Loucy (cell line): ENCODE results near the gene KNDC1.

Experiments
- H2AFZ ChIP-seq: fragments of 200-600 bp; sonication (generic); 2 replicates; pipeline ENCODE4 v1.6.0; 2016; ENCODE audit warnings: antibody characterized with exemption, mild to moderate bottlenecking, low read length, moderate library complexity
- H3F3A ChIP-seq: fragments of 200-600 bp; 2 replicates; pipeline ENCODE4 v1.6.0; 2016; ENCODE audit warnings: antibody characterized with exemption, low read depth, mild to moderate bottlenecking
- H3K27me3 ChIP-seq: fragments of 200-600 bp; sonication (generic); 2 replicates; pipeline ENCODE4 v1.6.1; 2014; ENCODE audit warnings: low read length, mild to moderate bottlenecking; ENCODE audit not compliant: insufficient read depth, poor library complexity, severe bottlenecking
- H3K36me3 ChIP-seq: fragments of 200-600 bp; sonication (generic); 2 replicates; pipeline ENCODE4 v1.6.1; 2016; ENCODE audit warnings: low read length; ENCODE audit not compliant: insufficient read depth
- H3K4me1 ChIP-seq: fragments of 200-600 bp; sonication (generic); 2 replicates; pipeline ENCODE4 v1.5.1; 2014; ENCODE audit warnings: low read length, mild to moderate bottlenecking; ENCODE audit not compliant: insufficient read depth, poor library complexity, severe bottlenecking
- H3K4me2 ChIP-seq: fragments of 200-600 bp; sonication (generic); 2 replicates; pipeline ENCODE4 v1.6.0; 2014; ENCODE audit warnings: antibody characterized with exemption, low read length, low read depth, mild to moderate bottlenecking; ENCODE audit not compliant: poor library complexity, severe bottlenecking
- H3K4me3 ChIP-seq: fragments of 200-600 bp; sonication (generic); 2 replicates; pipeline ENCODE4 v1.5.1; 2014; ENCODE audit warnings: low read length, mild to moderate bottlenecking, mixed read lengths; ENCODE audit not compliant: poor library complexity, severe bottlenecking
- H3K79me2 ChIP-seq: fragments of 200-600 bp; sonication (generic); 2 replicates; pipeline ENCODE4 v1.6.1; 2014; ENCODE audit warnings: low read length; ENCODE audit not compliant: insufficient read depth
- H3K9ac ChIP-seq: fragments of 200-600 bp; sonication (generic); 2 replicates; pipeline ENCODE4 v1.6.0; 2014; ENCODE audit warnings: mild to moderate bottlenecking, low read depth, low read length, moderate library complexity; ENCODE audit not compliant: poor library complexity, severe bottlenecking
- H3K9me2 ChIP-seq: fragments of 200-600 bp; sonication (generic); replicated peaks from 2 replicates; pipeline ENCODE4 v1.6.1; 2016; ENCODE audit warnings: low read depth, low read length, mixed read lengths
- H3K9me3 ChIP-seq: fragments of 200-600 bp; sonication (generic); 2 replicates; pipeline ENCODE4 v1.6.1; 2014; ENCODE audit warnings: mild to moderate bottlenecking, antibody characterized with exemption, low read length, low read depth; ENCODE audit not compliant: insufficient read depth
- H4K20me1 ChIP-seq: fragments of 200-600 bp; sonication (generic); 2 replicates; pipeline ENCODE4 v1.6.0; 2014; ENCODE audit warnings: antibody characterized with exemption, low read length, mild to moderate bottlenecking; ENCODE audit not compliant: insufficient read depth, poor library complexity, severe bottlenecking
- EZH2phosphoT487 ChIP-seq: fragments of 200-600 bp; IDR thresholded peaks from 2 replicates; pipeline ENCODE4 v1.6.1; 2018; ENCODE audit warnings: antibody characterized with exemption, mild to moderate bottlenecking, moderate library complexity, borderline replicate concordance
- TF ChIP-seq, protein P1 (sequence below): fragments of 200-600 bp; sonication (generic); conservative IDR thresholded peaks from 2 replicates; pipeline ENCODE4 v1.5.1; 2014; ENCODE audit warnings: mild to moderate bottlenecking, antibody characterized with exemption, low read length

Gene KNDC1

DNA sequence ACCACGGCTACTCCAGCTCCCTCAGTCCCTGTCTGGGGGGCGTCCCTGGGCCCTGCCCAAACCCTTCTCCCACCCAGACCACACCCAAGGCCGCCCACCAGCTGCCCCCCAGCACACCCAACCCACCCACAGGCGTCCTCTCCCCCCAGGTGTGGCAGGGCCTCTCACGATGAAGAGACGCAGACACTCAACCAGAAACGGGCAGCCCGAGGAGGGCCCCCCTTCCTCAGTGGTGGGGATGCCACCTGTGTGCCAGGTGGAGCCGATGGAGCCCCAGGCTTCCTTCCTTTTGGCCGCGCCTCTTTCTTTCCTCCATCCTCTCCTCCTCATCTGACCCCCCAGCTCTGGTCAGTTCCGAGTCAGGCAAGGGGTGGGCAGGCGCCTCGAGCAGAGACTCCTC lies 43.6 kb upstream of the KNDC1 start:
- Histone ChIP-seq H3K4me2 (no peak overlapping the region), H3K36me3 (no peaks in the 10 kb centered on the region), H2AFZ (no peak overlapping the region), H3K4me1 (no peaks in the 10 kb centered on the region), H3K9ac (no peak overlapping the region), H3K9me3 (peaks cover 35% of the 10 kb centered on the region; the same call in 1 of the 2 replicates), H3K4me3 (no peak overlapping the region), H3K79me2 (no peaks in the 10 kb centered on the region), H3K27me3 (no peaks in the 10 kb centered on the region), H3K9me2 (no peaks in the 10 kb centered on the region), H3F3A (no peaks in the 10 kb centered on the region), H4K20me1 (no peaks in the 10 kb centered on the region)
- TF ChIP-seq EZH2phosphoT487 = no peak
- TF ChIP-seq, protein P1, sequence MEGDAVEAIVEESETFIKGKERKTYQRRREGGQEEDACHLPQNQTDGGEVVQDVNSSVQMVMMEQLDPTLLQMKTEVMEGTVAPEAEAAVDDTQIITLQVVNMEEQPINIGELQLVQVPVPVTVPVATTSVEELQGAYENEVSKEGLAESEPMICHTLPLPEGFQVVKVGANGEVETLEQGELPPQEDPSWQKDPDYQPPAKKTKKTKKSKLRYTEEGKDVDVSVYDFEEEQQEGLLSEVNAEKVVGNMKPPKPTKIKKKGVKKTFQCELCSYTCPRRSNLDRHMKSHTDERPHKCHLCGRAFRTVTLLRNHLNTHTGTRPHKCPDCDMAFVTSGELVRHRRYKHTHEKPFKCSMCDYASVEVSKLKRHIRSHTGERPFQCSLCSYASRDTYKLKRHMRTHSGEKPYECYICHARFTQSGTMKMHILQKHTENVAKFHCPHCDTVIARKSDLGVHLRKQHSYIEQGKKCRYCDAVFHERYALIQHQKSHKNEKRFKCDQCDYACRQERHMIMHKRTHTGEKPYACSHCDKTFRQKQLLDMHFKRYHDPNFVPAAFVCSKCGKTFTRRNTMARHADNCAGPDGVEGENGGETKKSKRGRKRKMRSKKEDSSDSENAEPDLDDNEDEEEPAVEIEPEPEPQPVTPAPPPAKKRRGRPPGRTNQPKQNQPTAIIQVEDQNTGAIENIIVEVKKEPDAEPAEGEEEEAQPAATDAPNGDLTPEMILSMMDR = no peak

DNA sequence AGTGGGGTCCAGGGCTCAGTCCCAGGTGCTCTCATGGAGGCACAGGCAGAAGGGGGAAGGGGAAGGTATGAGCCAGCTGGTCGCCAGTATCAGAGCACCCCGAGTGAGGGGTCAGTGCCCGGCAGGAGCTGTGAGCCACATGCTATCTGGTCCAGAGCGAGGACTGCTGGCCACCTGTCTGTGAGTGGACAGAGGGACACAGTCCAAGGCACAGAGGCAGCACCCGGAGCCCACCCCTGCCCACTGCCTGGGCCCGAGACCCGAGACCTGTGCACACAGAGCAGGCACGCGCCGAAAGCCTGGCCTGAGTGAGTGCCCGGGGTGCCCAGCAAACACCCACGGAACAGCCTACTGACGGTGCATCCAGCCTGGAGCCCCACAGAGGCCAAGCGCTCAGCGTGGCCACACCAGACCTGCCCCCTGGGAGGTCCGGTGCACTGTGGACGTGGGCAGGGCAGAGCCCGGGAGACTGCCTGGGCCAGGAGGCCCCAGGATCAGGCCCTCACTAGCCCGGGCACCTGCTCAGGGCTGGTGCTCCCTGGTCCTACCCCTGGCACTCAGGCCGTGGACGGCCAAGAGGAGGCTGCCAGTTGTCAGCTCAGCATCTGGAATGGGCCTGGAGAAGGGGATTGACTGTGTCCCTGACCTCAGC lies 42.9 kb upstream of the KNDC1 start:
- Histone ChIP-seq H3K36me3 (no peaks in the 10 kb centered on the region), H3F3A (no peaks in the 10 kb centered on the region), H3K9ac (no peak overlapping the region), H3K4me2 (no peak overlapping the region), H3K9me2 (no peaks in the 10 kb centered on the region), H3K4me3 (no peak overlapping the region), H4K20me1 (no peaks in the 10 kb centered on the region), H3K79me2 (no peaks in the 10 kb centered on the region), H3K27me3 (no peaks in the 10 kb centered on the region), H3K9me3 (peaks cover 28% of the 10 kb centered on the region; the same call in 1 of the 2 replicates), H3K4me1 (no peaks in the 10 kb centered on the region), H2AFZ (no peak overlapping the region)
- no peak for TF ChIP-seq EZH2phosphoT487
- TF ChIP-seq, protein P1 = no peak

DNA sequence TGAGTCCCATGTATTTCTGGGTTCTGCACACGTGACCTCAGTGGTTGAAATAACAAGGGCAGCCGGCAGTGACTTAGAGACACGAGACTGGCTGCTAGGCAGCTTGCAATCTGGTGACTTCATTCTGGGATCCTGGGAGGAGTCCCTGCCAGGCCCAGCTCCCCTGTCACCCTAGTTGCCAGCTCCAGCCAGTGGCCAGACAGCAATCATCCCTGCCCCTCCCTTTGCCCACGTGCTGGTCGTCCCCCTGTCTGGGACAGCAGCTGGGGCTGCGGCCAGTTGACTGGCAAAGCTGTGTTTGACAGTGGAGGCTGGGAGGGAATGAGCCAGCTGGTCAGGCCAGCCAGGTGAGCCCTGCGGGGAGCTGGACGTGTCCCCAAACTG lies 42.3 kb upstream of the KNDC1 start:
- Histone ChIP-seq H3K9me3 (peaks cover 28% of the 10 kb centered on the region; the same call in 1 of the 2 replicates), H2AFZ (no peak overlapping the region), H3K27me3 (no peaks in the 10 kb centered on the region), H4K20me1 (no peaks in the 10 kb centered on the region), H3K4me2 (no peak overlapping the region), H3K36me3 (no peaks in the 10 kb centered on the region), H3K79me2 (no peaks in the 10 kb centered on the region), H3K4me1 (no peaks in the 10 kb centered on the region), H3K9me2 (no peaks in the 10 kb centered on the region), H3K9ac (no peak overlapping the region), H3K4me3 (no peak overlapping the region), H3F3A (no peaks in the 10 kb centered on the region)
- TF ChIP-seq, protein P1 = no peak
- TF ChIP-seq EZH2phosphoT487 = no peak
